Breast epithelium (tissue), 4 donors: ENCODE measurements around the gene CDC42EP5. TPM values are rescaled to one million over a fixed set of nuclear protein-coding genes. Genes with fewer than 3 reads are reported as not detected.
A peak's percentile ranks its signal among the peaks of the same experiment; 100 is the strongest.
"Not testable (repeated sequence)": the region's sequence is repeated elsewhere in the genome, so short reads cannot be mapped to it uniquely, and the experiment has no call there.

Experiments used
- DNase-seq, 2 donors: peaks; one replicate each; pipeline ENCODE4 v3.0.0-alpha.2; 2019; ENCODE audit warnings: low spot score in 2 of 2
- H3K27ac ChIP-seq, 2 donors: fragments of 200-600 bp; sonication (generic) in 1 of 2; one replicate each; pipeline ENCODE4 v1.5.1; 2016 to 2019; ENCODE audit warnings: mild to moderate bottlenecking in 1 of 2
- H3K27me3 ChIP-seq, 2 donors: fragments of 200-600 bp; sonication (generic) in 1 of 2; one replicate each; pipeline versions ENCODE4 v1.5.1 to v1.6.0; 2017 to 2019; ENCODE audit warnings: control low read depth in 1 of 2, mild to moderate bottlenecking in 1 of 2
- H3K36me3 ChIP-seq: fragments of 200-600 bp; one replicate; pipeline ENCODE4 v1.5.1; 2019
- H3K4me1 ChIP-seq, 2 donors: fragments of 200-600 bp; sonication (generic); one replicate each; pipeline ENCODE4 v1.5.1; 2016 to 2019; ENCODE audit warnings: control low read depth in 1 of 2
- H3K4me3 ChIP-seq, 3 donors: fragments of 200-600 bp; sonication (generic); 1 replicate in 2 of 3; 2 replicates in 1 of 3; pipeline ENCODE4 v1.5.1; 2016 to 2019; ENCODE audit warnings: mild to moderate bottlenecking in 3 of 3, moderate library complexity in 2 of 3
- H3K9me3 ChIP-seq, 2 donors: fragments of 200-600 bp; sonication (generic) in 1 of 2; one replicate each; pipeline ENCODE4 v1.5.1; 2016 to 2019; ENCODE audit warnings: control low read depth in 1 of 2
- CTCF ChIP-seq, 3 donors: fragments of 450-650 bp; IDR thresholded peaks; one replicate each; pipeline ENCODE4 v1.5.1; 2016 to 2017; ENCODE audit warnings: antibody characterized with exemption in 3 of 3, mild to moderate bottlenecking in 3 of 3, moderate library complexity in 3 of 3
- POLR2A ChIP-seq: fragments of 450-650 bp; IDR thresholded peaks from one replicate; pipeline ENCODE4 v1.6.1; 2016; ENCODE audit warnings: antibody characterized with exemption, mild to moderate bottlenecking, moderate library complexity
- POLR2AphosphoS5 ChIP-seq, 3 donors: sonication (generic); formaldehyde crosslinking; IDR thresholded peaks; one replicate each; pipeline ENCODE4 v1.6.1; 2017; ENCODE audit warnings: antibody characterized with exemption in 3 of 3
- intact Hi-C: fragments of 100-400 bp; cut with DNase I; formaldehyde crosslinking; loops from one replicate; pipeline ENCODE4 v1.15.1; 2023; ENCODE audit warnings: low total_unique reads
- total RNA-seq, 3 donors: library from RNA; depleted of rRNA; stranded (reverse); fragments of >200 nt; gene quantifications; one replicate each; pipeline ENCODE4 v1.1.0, GENCODE V29; 2016

CDC42EP5 gene
- total RNA-seq, 3 donors from 2014 or later, result 8.8 to 40.6 (median 17.4) TPM

- TF ChIP-seq CTCF (IDR thresholded peaks at IDR 0.05) (no peak), POLR2A (no peak), POLR2AphosphoS5 (IDR thresholded peaks at IDR 0.05) (no peak)
- DNase-seq, result no peak
- Histone ChIP-seq H3K27me3 (no peaks in the 10 kb centered on the region), H3K36me3 (no peaks in the 10 kb centered on the region), H3K27ac (no peak overlapping the region), H3K4me1 (peaks cover 3 to 5% of the 10 kb centered on the region in 2 donors), H3K9me3 (no peaks in the 10 kb centered on the region), H3K4me3 (no peak overlapping the region)
- intact Hi-C loops, result loop anchor here (10.0 kb wide), 1 partner anchor 591 kb away; the partner anchor contains the start of gene PRKCG
These were observed 2.6 kb upstream of the CDC42EP5 start for GRCh38 chr19:54475706-54476105.

- DNase-seq, result no peak
- Histone ChIP-seq H3K27me3 (no peaks in the 10 kb centered on the region), H3K4me1 (peaks cover 5 to 8% of the 10 kb centered on the region in 2 donors), H3K4me3 (peak overlapping the region in 2 of 3 donors; percentile 57 to 65), H3K9me3 (no peaks in the 10 kb centered on the region), H3K36me3 (no peaks in the 10 kb centered on the region), H3K27ac (peak overlapping the region; percentile 71 to 83)
- TF ChIP-seq POLR2A, result no peak
- TF ChIP-seq POLR2AphosphoS5 (IDR thresholded peaks at IDR 0.05), result no peak
- no peak for TF ChIP-seq CTCF (IDR thresholded peaks at IDR 0.05)
- intact Hi-C loops, result loop anchor here (10.0 kb wide), 1 partner anchor 589 kb away; the partner anchor contains the start of gene PRKCG
These were observed 836 bp upstream of the CDC42EP5 start for GRCh38 chr19:54473892-54474372.

- Histone ChIP-seq H3K36me3 (no peaks in the 10 kb centered on the region), H3K27me3 (no peaks in the 10 kb centered on the region), H3K9me3 (no peaks in the 10 kb centered on the region), H3K27ac (peak overlapping the region; percentile 86 to 92), H3K4me1 (peaks cover 5 to 8% of the 10 kb centered on the region in 2 donors), H3K4me3 (peak overlapping the region; percentile 44 to 73 (median 61))
- intact Hi-C loops, result loop anchor here (10.0 kb wide), 1 partner anchor 586 kb away; the partner anchor contains the start of gene PRKCG
- no peak for DNase-seq
- TF ChIP-seq POLR2AphosphoS5 (IDR thresholded peaks at IDR 0.05) (peak in 2 of 3 donors; percentile 5 to 21), POLR2A (no peak)
These were observed 1.9 kb downstream of the CDC42EP5 start for GRCh38 chr19:54470991-54471782.

GRCh38 chr19:54470276-54470887 is 2.7 kb downstream of the CDC42EP5 start:
- Histone ChIP-seq H3K27ac (peak overlapping the region; percentile 86 to 92), H3K4me3 (peak overlapping the region in 2 of 3 donors; percentile 61 to 73), H3K4me1 (peaks cover 5 to 8% of the 10 kb centered on the region in 2 donors), H3K27me3 (no peaks in the 10 kb centered on the region), H3K9me3 (no peaks in the 10 kb centered on the region), H3K36me3 (no peaks in the 10 kb centered on the region)
- TF ChIP-seq CTCF (IDR thresholded peaks at IDR 0.05), result no peak
- TF ChIP-seq POLR2A, result no peak
- no peak for TF ChIP-seq POLR2AphosphoS5 (IDR thresholded peaks at IDR 0.05)
- intact Hi-C loops, result loop anchor here (10.0 kb wide), 1 partner anchor 586 kb away; the partner anchor contains the start of gene PRKCG
- no peak for DNase-seq

GRCh38 chr19:54469496-54469934 is 3.6 kb downstream of the CDC42EP5 start:
- H3K27ac ChIP-seq, result peak overlapping the region in 1 of 2 donors; percentile 36
- no peak overlapping the region for H3K4me3 ChIP-seq
- TF ChIP-seq CTCF (IDR thresholded peaks at IDR 0.05) (no peak), POLR2A (no peak), POLR2AphosphoS5 (IDR thresholded peaks at IDR 0.05) (no peak)
- H3K36me3 ChIP-seq, result no peaks in the 10 kb centered on the region
- H3K9me3 ChIP-seq, result no peaks in the 10 kb centered on the region
- no peaks in the 10 kb centered on the region for H3K27me3 ChIP-seq
- H3K4me1 ChIP-seq, result peaks cover 5 to 8% of the 10 kb centered on the region in 2 donors
- DNase-seq, result no peak
- intact Hi-C loops, result no loop called here

GRCh38 chr19:54466110-54466480 is 7.0 kb downstream of the CDC42EP5 start:
- H3K4me3 ChIP-seq, H3K9me3 ChIP-seq, H3K27ac ChIP-seq, DNase-seq, H3K36me3 ChIP-seq, intact Hi-C loops, H3K27me3 ChIP-seq: not testable (repeated sequence)
- peaks cover 0 to 16% of the 10 kb centered on the region in 2 donors for H3K4me1 ChIP-seq
